ENCODE measurements around the gene ERC2.

- TF ChIP-seq CTCF (conservative IDR thresholded peaks at IDR 0.05 in 1 of 2, IDR thresholded peaks at IDR 0.05 in 1 of 2; ENCODE audit: low read depth in 1 of 2, low read length in 2 of 2) (no peak), EZH2 (IDR thresholded peaks at IDR 0.05; ENCODE audit: low read length, missing control alignments) (no peak)
Observed at GRCh38 chr3:56290374-56290773, 177.9 kb downstream of the ERC2 start.

Data from fibroblast of lung (primary cell).